Measurements from ENCODE around the gene TMEM8B.

DNA sequence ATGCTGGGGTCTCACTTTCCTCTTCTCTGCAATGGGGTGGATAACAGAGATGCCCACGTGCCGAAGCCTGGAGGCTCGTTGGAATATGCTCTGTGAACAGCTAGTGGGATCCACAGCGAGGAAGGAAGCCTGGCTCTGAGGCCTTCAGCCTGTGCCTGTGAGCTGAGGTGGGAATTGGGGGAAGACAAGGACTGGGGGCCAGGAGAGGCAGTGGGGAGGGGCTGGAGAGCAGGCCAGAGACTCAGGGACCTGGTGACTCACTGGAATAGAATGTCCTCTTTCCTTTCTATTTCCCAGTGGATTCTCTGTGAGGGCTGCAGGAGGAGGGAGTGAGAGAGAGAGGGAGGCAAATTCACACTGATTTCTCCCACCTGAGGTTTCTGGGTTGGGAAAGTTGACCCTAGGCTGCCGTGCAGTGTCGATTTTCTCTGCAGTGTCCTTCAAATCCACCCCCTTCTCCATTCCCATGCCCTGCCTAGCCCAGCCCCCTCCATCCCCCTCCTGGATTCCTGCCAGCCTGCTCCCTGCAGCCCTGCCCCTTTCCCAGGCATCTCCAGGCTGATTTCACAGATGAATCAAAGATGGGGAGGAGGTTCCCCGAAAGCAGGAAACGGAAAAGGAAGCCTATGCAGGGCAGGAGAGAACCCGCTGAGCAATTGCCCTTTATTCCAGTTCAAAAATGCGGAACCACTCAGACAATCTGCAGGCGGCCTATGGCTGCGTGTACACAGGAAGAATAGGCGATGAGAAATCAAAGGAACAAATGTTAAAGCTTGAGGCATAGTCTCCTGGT, 78.9 kb downstream of the TMEM8B start:
- TF ChIP-seq, protein P1, sequence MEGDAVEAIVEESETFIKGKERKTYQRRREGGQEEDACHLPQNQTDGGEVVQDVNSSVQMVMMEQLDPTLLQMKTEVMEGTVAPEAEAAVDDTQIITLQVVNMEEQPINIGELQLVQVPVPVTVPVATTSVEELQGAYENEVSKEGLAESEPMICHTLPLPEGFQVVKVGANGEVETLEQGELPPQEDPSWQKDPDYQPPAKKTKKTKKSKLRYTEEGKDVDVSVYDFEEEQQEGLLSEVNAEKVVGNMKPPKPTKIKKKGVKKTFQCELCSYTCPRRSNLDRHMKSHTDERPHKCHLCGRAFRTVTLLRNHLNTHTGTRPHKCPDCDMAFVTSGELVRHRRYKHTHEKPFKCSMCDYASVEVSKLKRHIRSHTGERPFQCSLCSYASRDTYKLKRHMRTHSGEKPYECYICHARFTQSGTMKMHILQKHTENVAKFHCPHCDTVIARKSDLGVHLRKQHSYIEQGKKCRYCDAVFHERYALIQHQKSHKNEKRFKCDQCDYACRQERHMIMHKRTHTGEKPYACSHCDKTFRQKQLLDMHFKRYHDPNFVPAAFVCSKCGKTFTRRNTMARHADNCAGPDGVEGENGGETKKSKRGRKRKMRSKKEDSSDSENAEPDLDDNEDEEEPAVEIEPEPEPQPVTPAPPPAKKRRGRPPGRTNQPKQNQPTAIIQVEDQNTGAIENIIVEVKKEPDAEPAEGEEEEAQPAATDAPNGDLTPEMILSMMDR (optimal IDR thresholded peaks at IDR 0.05 in 1 of 3, IDR thresholded peaks at IDR 0.05 in 1 of 3, conservative IDR thresholded peaks at IDR 0.05 in 1 of 3; ENCODE audit: extremely low read depth in 1 of 3, insufficient read depth in 2 of 3, low read length in 3 of 3) = no peak
- TF ChIP-seq EZH2 (IDR thresholded peaks at IDR 0.05; ENCODE audit: low read length) = no peak
